Coronary artery (tissue), 2 donors: ENCODE measurements around the gene SDR42E2.
"Not testable (repeated sequence)": the region's sequence is repeated elsewhere in the genome, so short reads cannot be mapped to it uniquely, and the experiment has no call there.

Source experiments
- DNase-seq: peaks from one replicate; pipeline ENCODE4 v3.0.0-alpha.2; 2017; ENCODE audit warnings: low spot score
- H3K27ac ChIP-seq, 2 donors: fragments of 200-600 bp; sonication (generic); one replicate each; pipeline ENCODE4 v1.5.1; 2016 to 2019
- H3K4me3 ChIP-seq: fragments of 200-600 bp; sonication (generic); 2 replicates; pipeline ENCODE4 v1.5.1; 2016; ENCODE audit warnings: mild to moderate bottlenecking, moderate library complexity
- TF ChIP-seq, protein P1 (sequence below): fragments of 200-600 bp; sonication (generic); IDR thresholded peaks from one replicate; pipeline ENCODE4 v1.5.1; 2019; ENCODE audit warnings: antibody characterized with exemption

Gene SDR42E2

DNA sequence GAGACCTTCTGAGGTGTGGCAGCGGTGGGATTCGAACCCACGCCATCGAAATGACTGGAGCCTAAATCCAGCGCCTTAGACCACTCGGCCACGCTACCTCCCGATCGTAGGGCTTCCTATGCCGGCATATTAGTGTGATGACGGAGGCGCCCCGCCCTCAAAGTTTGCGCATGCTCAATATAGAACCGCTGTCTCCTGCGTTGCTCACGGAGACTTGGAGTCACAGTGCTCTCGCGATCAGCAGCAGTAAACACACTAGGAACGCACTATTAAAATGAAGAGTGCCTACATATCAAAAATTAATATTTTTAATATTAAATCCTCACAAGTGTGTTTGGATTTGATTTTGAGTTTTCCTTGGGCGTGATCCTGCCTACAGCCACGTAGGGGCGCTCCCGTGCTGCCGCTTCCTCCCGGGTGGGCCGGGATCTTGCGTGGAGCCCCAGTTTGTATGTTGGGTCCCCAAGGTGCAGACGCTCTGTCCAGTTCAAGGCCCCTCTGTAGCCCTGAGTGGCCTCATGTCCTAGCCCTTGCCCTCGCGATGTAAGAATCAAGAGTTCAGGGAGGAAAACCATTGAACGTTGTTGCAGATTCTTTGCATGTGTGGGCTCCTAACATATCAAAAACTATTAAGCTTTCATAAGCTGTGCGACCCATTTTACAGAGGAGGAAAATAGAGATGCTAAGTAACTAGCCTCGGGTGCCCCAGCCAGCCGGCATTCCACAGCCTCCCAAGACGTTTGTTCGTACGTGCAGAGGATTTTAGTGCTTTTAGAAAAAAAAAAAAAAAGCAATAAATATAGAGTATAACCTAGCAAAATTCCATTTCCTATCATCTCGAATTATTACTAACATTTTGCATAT is 33.6 kb downstream of the SDR42E2 start:
- peak; percentile 95 for DNase-seq
- peak overlapping the region; percentile 62 for H3K4me3 ChIP-seq
- TF ChIP-seq, protein P1, sequence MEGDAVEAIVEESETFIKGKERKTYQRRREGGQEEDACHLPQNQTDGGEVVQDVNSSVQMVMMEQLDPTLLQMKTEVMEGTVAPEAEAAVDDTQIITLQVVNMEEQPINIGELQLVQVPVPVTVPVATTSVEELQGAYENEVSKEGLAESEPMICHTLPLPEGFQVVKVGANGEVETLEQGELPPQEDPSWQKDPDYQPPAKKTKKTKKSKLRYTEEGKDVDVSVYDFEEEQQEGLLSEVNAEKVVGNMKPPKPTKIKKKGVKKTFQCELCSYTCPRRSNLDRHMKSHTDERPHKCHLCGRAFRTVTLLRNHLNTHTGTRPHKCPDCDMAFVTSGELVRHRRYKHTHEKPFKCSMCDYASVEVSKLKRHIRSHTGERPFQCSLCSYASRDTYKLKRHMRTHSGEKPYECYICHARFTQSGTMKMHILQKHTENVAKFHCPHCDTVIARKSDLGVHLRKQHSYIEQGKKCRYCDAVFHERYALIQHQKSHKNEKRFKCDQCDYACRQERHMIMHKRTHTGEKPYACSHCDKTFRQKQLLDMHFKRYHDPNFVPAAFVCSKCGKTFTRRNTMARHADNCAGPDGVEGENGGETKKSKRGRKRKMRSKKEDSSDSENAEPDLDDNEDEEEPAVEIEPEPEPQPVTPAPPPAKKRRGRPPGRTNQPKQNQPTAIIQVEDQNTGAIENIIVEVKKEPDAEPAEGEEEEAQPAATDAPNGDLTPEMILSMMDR, result peak; percentile 89
- H3K27ac ChIP-seq, result peak overlapping the region; percentile 64 to 74

DNA sequence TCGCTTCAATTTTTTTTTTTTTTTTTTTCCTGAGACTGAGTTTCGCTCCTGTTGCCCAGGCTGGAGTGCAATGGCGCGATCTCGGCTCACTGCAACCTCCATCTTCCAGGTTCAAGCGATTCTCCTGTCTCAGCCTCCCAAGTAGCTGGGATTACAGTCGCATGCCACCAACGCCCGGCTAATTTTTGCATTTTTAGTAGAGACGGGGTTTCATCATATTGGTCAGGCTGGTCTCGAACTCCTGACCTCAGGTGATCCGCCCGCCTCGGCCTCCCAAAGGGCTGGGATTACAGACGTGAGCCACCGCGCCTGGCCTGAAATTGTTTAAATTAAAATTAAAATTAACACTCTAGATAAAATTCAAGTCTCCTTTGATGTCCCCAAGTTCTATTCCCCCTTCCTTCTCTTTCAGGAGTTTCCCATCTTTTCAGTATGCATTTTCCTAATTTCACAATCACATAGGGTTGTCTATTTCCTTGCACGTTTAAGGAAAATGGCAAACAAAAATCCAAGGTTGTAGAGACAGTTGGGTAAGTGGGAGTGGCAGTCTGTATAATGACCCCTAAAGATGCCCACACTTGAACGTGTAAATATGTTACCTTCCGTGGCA is 34.4 kb downstream of the SDR42E2 start:
- not testable (repeated sequence) for H3K4me3 ChIP-seq, DNase-seq
- H3K27ac ChIP-seq, result peak overlapping the region; percentile 7 to 94

DNA sequence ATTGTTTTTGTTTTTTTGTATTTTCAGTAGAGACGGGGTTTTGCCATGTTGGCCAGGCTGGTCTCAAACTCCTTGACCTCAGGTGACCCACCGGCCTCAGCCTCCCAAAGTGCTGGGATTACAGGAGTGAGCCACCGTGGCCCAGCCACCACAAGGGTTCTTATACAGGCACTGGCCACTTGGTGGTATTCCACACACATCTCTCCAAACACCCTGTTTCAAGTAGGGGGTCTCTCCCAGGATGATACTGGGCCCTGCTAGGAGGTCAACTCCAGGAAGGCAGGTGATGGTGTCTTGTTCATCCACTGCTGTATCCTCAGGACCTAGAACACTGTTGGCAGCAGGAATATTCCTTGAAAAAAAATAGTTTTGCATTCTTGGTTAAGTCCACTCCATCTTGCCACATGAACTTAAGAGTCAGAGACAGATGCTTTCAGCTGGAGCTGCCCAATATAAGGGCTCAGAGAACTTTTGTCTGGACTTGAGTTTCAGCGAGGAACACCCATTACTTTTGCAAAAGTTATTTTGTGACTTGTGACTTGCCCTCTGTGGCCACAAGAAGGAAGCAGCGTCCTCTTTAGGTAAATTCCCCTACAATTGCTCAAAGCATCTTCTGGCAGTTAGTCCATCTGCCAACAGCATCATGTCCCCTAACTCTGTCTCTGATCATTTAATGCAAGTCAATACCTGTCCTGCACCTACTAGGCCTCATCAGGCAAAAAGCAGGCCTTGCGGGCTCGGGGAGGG is 36.4 kb downstream of the SDR42E2 start:
- no peak overlapping the region for H3K4me3 ChIP-seq
- TF ChIP-seq, protein P1, result no peak
- peak overlapping the region; percentile 88 to 94 for H3K27ac ChIP-seq
- DNase-seq, result no peak

DNA sequence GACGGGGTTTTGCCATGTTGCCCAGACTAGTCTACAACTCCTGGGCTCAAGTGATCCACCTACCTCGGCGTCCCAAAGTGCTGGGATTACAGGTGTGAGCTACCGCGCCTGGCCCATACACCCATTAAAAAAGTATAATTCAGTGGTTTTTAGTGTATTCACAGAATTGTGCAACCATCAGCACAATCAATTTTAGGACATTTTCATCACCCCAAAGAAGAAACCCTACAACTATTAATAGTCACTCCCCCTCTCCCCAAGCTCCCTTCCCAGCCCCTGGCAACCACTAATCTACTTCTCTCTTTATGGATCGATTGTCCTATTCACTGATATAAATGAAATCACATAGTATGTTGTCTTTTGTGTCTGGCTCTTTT is 39.9 kb downstream of the SDR42E2 start:
- TF ChIP-seq, protein P1, result no peak
- Histone ChIP-seq H3K4me3 (no peak overlapping the region), H3K27ac (no peak overlapping the region)
- no peak for DNase-seq

DNA sequence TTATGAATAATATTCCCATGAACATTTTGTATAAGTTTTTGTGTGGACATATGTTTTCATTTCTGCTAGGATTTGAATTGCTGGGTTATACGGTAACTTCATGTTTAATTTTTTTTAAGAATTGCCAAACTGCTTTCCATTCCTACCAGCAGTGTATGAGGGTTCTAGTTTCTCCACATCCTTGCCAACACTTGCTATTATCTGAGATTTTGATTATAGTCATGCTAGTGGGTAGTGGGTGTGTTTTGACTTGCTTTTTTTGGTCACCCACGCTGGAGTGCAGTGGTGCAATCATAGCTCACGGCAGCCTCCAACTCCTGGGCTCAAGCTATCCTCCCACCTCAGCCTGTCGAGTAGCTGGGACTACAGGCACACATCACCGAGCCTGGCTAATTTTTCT is 40.8 kb downstream of the SDR42E2 start:
- Histone ChIP-seq H3K27ac (no peak overlapping the region), H3K4me3 (no peak overlapping the region)
- DNase-seq, result no peak
- TF ChIP-seq, protein P1, result no peak

DNA sequence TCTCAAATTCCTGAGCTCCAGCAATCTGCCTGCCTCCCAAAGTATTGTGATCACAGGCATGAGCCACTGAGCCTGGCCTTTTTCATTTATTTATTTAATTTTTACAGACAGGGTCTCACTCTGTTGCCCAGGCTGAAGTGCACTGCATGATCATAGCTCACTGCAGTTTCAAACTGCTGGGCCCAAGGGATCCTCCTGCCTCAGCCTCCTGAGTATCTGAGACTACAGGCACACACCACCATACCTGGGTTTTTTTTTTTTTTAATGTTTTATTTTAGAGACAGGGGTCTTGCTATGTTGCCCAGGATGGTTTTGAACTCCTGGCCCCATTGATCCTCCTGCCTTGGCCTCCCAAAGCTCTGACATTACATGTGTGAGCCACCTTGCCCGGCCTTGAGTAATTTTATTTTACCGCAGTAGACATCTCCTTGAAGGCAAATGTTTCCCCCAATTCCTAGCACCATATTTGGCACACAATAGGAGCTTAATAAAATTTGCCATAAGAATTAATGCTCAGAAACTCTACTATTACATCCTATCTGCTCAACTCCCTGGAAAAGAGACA is 41.9 kb downstream of the SDR42E2 start:
- Histone ChIP-seq H3K27ac (no peak overlapping the region), H3K4me3 (no peak overlapping the region)
- TF ChIP-seq, protein P1, result no peak
- DNase-seq, result no peak

DNA sequence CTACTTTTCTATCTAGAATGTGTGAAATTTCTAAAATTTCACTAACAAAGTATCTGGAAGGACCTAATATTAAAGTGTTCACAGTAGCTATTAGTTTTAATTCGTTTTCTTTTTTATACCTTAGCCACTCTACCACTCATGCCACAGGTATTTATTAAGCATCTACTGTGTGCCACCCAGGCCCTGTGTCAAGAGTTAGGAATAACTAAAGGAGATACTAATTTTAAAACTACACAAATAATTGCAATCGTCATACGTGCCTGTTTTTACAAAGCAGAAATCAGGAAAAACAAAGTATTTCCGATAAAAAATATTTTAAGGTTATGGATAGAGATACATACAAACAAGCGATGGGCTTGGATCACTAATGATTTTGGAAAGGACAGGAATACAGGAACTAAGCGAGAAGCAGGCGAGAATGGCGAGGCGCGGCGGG is 43.3 kb downstream of the SDR42E2 start:
- TF ChIP-seq, protein P1, result no peak
- H3K4me3 ChIP-seq, result peak overlapping the region; percentile 85
- no peak for DNase-seq

More for the DNA sequence above, 43.3 kb downstream of the SDR42E2 start:
- peak overlapping the region; percentile 91 to 95 for H3K27ac ChIP-seq
